ENCODE data around the gene EYS.
"Not testable (repeated sequence)": the region's sequence is repeated elsewhere in the genome, so short reads cannot be mapped to it uniquely, and the experiment has no call there.

Gene EYS

GRCh38 chr6:65449926-65450325 is 257.1 kb downstream of the EYS start:
- DNase-seq: no peak

GRCh38 chr6:65448866-65449265 is 258.2 kb downstream of the EYS start:
- no peak for DNase-seq

- no peak for DNase-seq
Observed at GRCh38 chr6:65436281-65436680, 270.7 kb downstream of the EYS start.

- DNase-seq: no peak
Observed at GRCh38 chr6:65416621-65417020, 290.4 kb downstream of the EYS start.

GRCh38 chr6:65410309-65410708 is 296.7 kb downstream of the EYS start:
- no peak for DNase-seq

- no peak for DNase-seq
Observed at GRCh38 chr6:65402564-65402963, 304.5 kb downstream of the EYS start.

GRCh38 chr6:65399355-65400084 is 307.5 kb downstream of the EYS start:
- no peak for DNase-seq

- no peak for DNase-seq
Observed at GRCh38 chr6:65398851-65399250, 308.2 kb downstream of the EYS start.

GRCh38 chr6:65350530-65350929 is 356.5 kb downstream of the EYS start:
- no peak for DNase-seq

- DNase-seq: not testable (repeated sequence)
Observed at GRCh38 chr6:65302655-65303054, 404.4 kb downstream of the EYS start.

GRCh38 chr6:65299236-65299635 is 407.8 kb downstream of the EYS start:
- DNase-seq: no peak

- DNase-seq: no peak
Observed at GRCh38 chr6:65295812-65296211, 411.2 kb downstream of the EYS start.

GRCh38 chr6:65289491-65289890 is 417.5 kb downstream of the EYS start:
- DNase-seq: no peak

- no peak for DNase-seq
Observed at GRCh38 chr6:65285275-65285674, 421.8 kb downstream of the EYS start.

- DNase-seq: no peak
Observed at GRCh38 chr6:65280060-65280459, 427.0 kb downstream of the EYS start.

- no peak for DNase-seq
Observed at GRCh38 chr6:65262241-65262640, 444.8 kb downstream of the EYS start.

- no peak for DNase-seq
Observed at GRCh38 chr6:65259982-65260381, 447.0 kb downstream of the EYS start.

- no peak for DNase-seq
Observed at GRCh38 chr6:65259059-65259458, 448.0 kb downstream of the EYS start.

GRCh38 chr6:65253041-65253440 is 454.0 kb downstream of the EYS start:
- no peak for DNase-seq

GRCh38 chr6:65248101-65248610 is 458.9 kb downstream of the EYS start:
- no peak for DNase-seq

GRCh38 chr6:65231616-65232015 is 475.4 kb downstream of the EYS start:
- DNase-seq: no peak

- no peak for DNase-seq
Observed at GRCh38 chr6:65229825-65230224, 477.2 kb downstream of the EYS start.

GRCh38 chr6:65221153-65221552 is 485.9 kb downstream of the EYS start:
- no peak for DNase-seq

GRCh38 chr6:65202738-65203137 is 504.3 kb downstream of the EYS start:
- no peak for DNase-seq

GRCh38 chr6:65199683-65200082 is 507.3 kb downstream of the EYS start:
- DNase-seq: no peak
